MM.1S (cell line): ENCODE measurements around the gene CDKL1.

Experiments used
- EZH2 ChIP-seq: fragments of 300-600 bp; sonication (generic); optimal IDR thresholded peaks from 2 replicates; pipeline ENCODE3; 2017; ENCODE audit warnings: low read depth, mild to moderate bottlenecking, antibody characterized with exemption, low read length, mixed read lengths
- TF ChIP-seq, protein P1 (sequence below): fragments of 300-600 bp; sonication (generic); IDR thresholded peaks from 2 replicates; pipeline ENCODE4 v1.5.1; 2016; ENCODE audit warnings: antibody characterized with exemption, low read length, mixed read lengths

DNA sequence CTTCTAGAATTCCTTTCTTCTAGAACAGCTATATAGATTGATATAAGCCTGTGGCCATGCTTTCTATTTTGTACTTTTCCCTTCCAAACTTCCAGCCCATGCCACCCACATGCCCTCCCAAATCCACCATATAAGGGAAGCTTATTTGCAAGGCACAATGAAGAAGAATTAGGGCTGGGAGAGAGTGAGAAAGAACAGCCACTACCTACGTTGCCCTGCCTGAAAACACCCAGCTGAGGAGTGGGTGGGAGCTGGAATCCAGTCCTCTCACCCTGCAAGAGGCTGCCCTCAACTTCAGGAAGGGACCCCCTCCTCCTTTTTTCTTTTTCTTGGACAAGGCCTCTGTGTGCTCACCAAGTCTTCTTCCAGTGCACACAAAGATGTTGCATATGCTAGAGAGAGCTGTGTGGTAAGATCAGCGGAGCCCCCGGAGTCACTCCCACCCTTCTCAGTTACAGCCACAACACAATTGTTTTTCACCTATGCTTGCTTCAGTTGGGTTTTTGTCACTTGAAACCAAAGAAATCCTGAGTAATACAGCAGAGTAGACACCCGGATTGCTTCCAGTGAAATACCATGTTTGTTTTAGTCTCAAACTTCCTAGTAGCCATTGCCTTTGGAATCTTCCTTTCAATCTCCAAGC is 38.8 kb downstream of the CDKL1 start:
- TF ChIP-seq, protein P1, sequence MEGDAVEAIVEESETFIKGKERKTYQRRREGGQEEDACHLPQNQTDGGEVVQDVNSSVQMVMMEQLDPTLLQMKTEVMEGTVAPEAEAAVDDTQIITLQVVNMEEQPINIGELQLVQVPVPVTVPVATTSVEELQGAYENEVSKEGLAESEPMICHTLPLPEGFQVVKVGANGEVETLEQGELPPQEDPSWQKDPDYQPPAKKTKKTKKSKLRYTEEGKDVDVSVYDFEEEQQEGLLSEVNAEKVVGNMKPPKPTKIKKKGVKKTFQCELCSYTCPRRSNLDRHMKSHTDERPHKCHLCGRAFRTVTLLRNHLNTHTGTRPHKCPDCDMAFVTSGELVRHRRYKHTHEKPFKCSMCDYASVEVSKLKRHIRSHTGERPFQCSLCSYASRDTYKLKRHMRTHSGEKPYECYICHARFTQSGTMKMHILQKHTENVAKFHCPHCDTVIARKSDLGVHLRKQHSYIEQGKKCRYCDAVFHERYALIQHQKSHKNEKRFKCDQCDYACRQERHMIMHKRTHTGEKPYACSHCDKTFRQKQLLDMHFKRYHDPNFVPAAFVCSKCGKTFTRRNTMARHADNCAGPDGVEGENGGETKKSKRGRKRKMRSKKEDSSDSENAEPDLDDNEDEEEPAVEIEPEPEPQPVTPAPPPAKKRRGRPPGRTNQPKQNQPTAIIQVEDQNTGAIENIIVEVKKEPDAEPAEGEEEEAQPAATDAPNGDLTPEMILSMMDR, result no peak
- TF ChIP-seq EZH2, result no peak
